ENCODE results near the gene CDH3. TPM values are rescaled to one million over a fixed set of nuclear protein-coding genes. Genes with fewer than 3 reads are reported as not detected.

The CDH3 gene
- total RNA-seq, 4 donors from 2014 or later: 0.32 to 2.0 TPM; not detected in 2

DNA sequence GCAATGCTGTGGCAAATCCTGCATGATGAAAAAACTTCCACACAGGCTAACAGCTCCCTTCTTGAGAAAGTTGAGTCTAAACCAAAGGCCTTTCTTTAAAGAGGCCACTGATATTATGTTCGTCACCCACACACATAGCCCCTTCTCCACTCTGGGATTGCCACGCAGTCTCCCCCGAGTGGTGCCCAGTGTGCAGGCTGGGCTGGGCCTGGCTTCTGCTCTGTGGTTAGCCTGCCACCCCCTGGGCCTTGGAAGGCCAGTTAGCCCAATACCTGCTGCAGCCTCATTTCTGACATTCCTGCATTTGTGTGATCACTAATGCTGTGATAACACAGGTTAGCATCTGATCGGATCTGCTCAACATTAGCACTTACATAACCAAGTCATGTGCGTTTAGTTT, 44.8 kb downstream of the CDH3 start:
- Histone ChIP-seq H3K36me3 (no peaks in the 10 kb centered on the region), H3K4me3 (no peak overlapping the region), H3K27me3 (no peaks in the 10 kb centered on the region), H3K4me1 (no peaks in the 10 kb centered on the region), H3K27ac (no peak overlapping the region), H3K9me3 (no peaks in the 10 kb centered on the region)
- 70 to 89% methylated on average over 2 to 5 of the region's 5 CpGs for WGBS, 2 donors (ENCODE audit: low coverage in 1 of 2)
- TF ChIP-seq POLR2AphosphoS5 (IDR thresholded peaks at IDR 0.05) (no peak), EP300 (IDR thresholded peaks at IDR 0.05; ENCODE audit: low read depth) (no peak)
- TF ChIP-seq, protein P1, sequence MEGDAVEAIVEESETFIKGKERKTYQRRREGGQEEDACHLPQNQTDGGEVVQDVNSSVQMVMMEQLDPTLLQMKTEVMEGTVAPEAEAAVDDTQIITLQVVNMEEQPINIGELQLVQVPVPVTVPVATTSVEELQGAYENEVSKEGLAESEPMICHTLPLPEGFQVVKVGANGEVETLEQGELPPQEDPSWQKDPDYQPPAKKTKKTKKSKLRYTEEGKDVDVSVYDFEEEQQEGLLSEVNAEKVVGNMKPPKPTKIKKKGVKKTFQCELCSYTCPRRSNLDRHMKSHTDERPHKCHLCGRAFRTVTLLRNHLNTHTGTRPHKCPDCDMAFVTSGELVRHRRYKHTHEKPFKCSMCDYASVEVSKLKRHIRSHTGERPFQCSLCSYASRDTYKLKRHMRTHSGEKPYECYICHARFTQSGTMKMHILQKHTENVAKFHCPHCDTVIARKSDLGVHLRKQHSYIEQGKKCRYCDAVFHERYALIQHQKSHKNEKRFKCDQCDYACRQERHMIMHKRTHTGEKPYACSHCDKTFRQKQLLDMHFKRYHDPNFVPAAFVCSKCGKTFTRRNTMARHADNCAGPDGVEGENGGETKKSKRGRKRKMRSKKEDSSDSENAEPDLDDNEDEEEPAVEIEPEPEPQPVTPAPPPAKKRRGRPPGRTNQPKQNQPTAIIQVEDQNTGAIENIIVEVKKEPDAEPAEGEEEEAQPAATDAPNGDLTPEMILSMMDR (IDR thresholded peaks at IDR 0.05): no peak
- DNase-seq: no peak
- in situ Hi-C loops (cut with MboI; ENCODE audit: low pct_ligation_motif_present in 1 of 4, low pct_unique_long_range_greater_than_20kb in 1 of 4, low sequenced_read_pairs in 3 of 4) (no loop called here), intact Hi-C loops (cut with DNase I; ENCODE audit: low total_unique reads) (no loop called here)

DNA sequence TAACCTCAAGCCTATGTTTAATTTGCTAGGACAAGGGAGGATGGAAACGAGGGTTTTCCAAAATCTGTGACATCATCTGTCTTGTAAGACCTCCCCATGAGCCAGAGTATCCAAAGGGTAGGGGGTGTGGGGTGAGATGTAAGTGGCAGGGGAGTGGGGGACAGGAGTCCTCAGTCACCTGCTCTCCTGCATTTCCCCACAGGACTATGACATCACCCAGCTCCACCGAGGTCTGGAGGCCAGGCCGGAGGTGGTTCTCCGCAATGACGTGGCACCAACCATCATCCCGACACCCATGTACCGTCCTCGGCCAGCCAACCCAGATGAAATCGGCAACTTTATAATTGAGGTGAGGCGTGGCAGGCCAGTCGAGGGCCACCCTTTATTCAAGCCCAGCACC, 50.5 kb downstream of the CDH3 start:
- TF ChIP-seq POLR2A (IDR thresholded peaks at IDR 0.05) (no peak), EP300 (IDR thresholded peaks at IDR 0.05; ENCODE audit: low read depth) (no peak), POLR2AphosphoS5 (IDR thresholded peaks at IDR 0.05) (no peak)
- TF ChIP-seq, protein P1 (IDR thresholded peaks at IDR 0.05): no peak
- Histone ChIP-seq H3K27me3 (no peaks in the 10 kb centered on the region), H3K9me3 (no peaks in the 10 kb centered on the region), H3K4me3 (no peak overlapping the region), H3K36me3 (no peaks in the 10 kb centered on the region), H3K4me1 (no peaks in the 10 kb centered on the region), H3K27ac (no peak overlapping the region)
- in situ Hi-C loops (cut with MboI; ENCODE audit: low pct_ligation_motif_present in 1 of 4, low pct_unique_long_range_greater_than_20kb in 1 of 4, low sequenced_read_pairs in 3 of 4) (no loop called here), intact Hi-C loops (cut with DNase I; ENCODE audit: low total_unique reads) (no loop called here)
- WGBS, 2 donors (ENCODE audit: low coverage in 1 of 2): 77% methylated on average over 11 of the region's 11 CpGs; no CpG with 5 or more reads in 1 of the 2 donors
- no peak for DNase-seq

DNA sequence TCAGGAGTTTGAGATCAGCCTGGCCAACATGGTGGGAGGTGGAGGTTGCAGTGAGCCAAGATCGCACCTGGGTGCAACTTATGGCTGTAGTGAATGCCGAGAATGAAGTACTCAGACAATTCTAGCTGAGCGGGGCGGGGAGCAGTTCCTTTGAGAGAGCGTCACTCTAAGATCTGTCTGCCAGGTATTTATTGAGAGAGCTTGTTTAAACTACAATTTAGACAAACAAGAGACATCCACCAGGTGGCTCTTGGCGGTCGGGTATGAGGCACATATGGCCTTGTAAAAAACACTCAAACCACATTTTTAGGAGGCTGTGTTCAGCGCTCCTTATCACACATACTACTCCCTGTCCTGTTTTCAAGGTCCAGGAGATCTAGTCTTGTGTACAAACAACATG, 51.4 kb downstream of the CDH3 start:
- no peaks in the 10 kb centered on the region for H3K9me3 ChIP-seq
- no peaks in the 10 kb centered on the region for H3K4me1 ChIP-seq
- intact Hi-C loops (cut with DNase I; ENCODE audit: low total_unique reads) (no loop called here), in situ Hi-C loops (cut with MboI; ENCODE audit: low pct_ligation_motif_present in 1 of 4, low pct_unique_long_range_greater_than_20kb in 1 of 4, low sequenced_read_pairs in 3 of 4) (no loop called here)
- H3K27ac ChIP-seq: no peak overlapping the region
- WGBS, 2 donors (ENCODE audit: low coverage in 1 of 2): 50 to 54% methylated on average over 2 to 8 of the region's 8 CpGs
- H3K27me3 ChIP-seq: no peaks in the 10 kb centered on the region
- no peak for TF ChIP-seq POLR2AphosphoS5 (IDR thresholded peaks at IDR 0.05)
- TF ChIP-seq, protein P1 (IDR thresholded peaks at IDR 0.05): peak in 1 of 5 experiments; percentile 28
- DNase-seq: peak; percentile 49
- H3K4me3 ChIP-seq: no peak overlapping the region
- H3K36me3 ChIP-seq: no peaks in the 10 kb centered on the region

DNA sequence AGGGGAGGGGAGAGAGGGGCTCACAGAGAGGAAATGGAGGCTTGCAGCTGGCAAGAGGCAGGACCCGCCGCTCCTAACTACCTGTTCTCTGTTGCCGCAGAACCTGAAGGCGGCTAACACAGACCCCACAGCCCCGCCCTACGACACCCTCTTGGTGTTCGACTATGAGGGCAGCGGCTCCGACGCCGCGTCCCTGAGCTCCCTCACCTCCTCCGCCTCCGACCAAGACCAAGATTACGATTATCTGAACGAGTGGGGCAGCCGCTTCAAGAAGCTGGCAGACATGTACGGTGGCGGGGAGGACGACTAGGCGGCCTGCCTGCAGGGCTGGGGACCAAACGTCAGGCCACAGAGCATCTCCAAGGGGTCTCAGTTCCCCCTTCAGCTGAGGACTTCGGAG, 53.0 kb downstream of the CDH3 start:
- Histone ChIP-seq H3K27ac (no peak overlapping the region), H3K36me3 (no peaks in the 10 kb centered on the region), H3K9me3 (no peaks in the 10 kb centered on the region), H3K27me3 (no peaks in the 10 kb centered on the region), H3K4me3 (no peak overlapping the region), H3K4me1 (no peaks in the 10 kb centered on the region)
- intact Hi-C loops (cut with DNase I; ENCODE audit: low total_unique reads): no loop called here
- in situ Hi-C loops (cut with MboI; ENCODE audit: low pct_ligation_motif_present in 1 of 4, low pct_unique_long_range_greater_than_20kb in 1 of 4, low sequenced_read_pairs in 3 of 4): no loop called here
- DNase-seq: no peak
- 92 to 95% methylated on average over 4 to 23 of the region's 23 CpGs for WGBS, 2 donors (ENCODE audit: low coverage in 1 of 2)
- TF ChIP-seq POLR2AphosphoS5 (IDR thresholded peaks at IDR 0.05) (no peak), EP300 (IDR thresholded peaks at IDR 0.05; ENCODE audit: low read depth) (no peak), POLR2A (IDR thresholded peaks at IDR 0.05) (no peak)
- TF ChIP-seq, protein P1 (IDR thresholded peaks at IDR 0.05): no peak

Measured in transverse colon (tissue), 4 donors.